Measurements from ENCODE around the gene STAB2. TPM values are rescaled to one million over a fixed set of nuclear protein-coding genes. Genes with fewer than 3 reads are reported as not detected.

Gene STAB2
- total and polyA plus RNA-seq, 2 of the 8 experiments (the other 6 are each of a cell fraction or from before 2014, with no cell fraction given), result not detected

- Histone ChIP-seq H3K9ac (replicated peaks in 1 of 4; ENCODE audit: extremely low read depth in 1 of 4, low read depth in 3 of 4, low read length in 3 of 4) (no peak overlapping the region), H4K20me1 (replicated peaks in 1 of 2; ENCODE audit: control insufficient read depth in 1 of 2, insufficient read depth in 2 of 2, low read length in 2 of 2) (no peaks in the 10 kb centered on the region), H3K14ac (ENCODE audit: insufficient read length) (no peak overlapping the region), H3K18ac (ENCODE audit: extremely low read depth, low read length) (no peak overlapping the region), H2AK5ac (ENCODE audit: low read depth, low read length) (no peak overlapping the region), H2BK12ac (ENCODE audit: low read depth, low read length) (no peak overlapping the region), H3K79me1 (ENCODE audit: low read depth, low read length) (no peaks in the 10 kb centered on the region), H3K9me3 (ENCODE audit: insufficient read depth in 2 of 2, low read depth in 1 of 2, low read length in 1 of 2) (no peaks in the 10 kb centered on the region), H3K4me1 (replicated peaks in 1 of 4; ENCODE audit: control insufficient read depth in 3 of 4, insufficient read depth in 4 of 4, low read length in 3 of 4) (no peaks in the 10 kb centered on the region; a peak in 1 of 7 replicates), H2BK5ac (ENCODE audit: low read depth, low read length) (no peak overlapping the region), H3K23me2 (ENCODE audit: low read depth, low read length) (peaks cover 5% of the 10 kb centered on the region; the same call in 1 of the 2 replicates), H4K91ac (replicated peaks; ENCODE audit: insufficient read length, low read length) (no peak overlapping the region), H3K4me2 (ENCODE audit: insufficient read depth in 1 of 2, low read depth in 2 of 2, low read length in 2 of 2) (no peak overlapping the region), H3K27me3 (replicated peaks in 1 of 4; ENCODE audit: control insufficient read depth in 3 of 4, extremely low read depth in 1 of 4, insufficient read depth in 3 of 4, low read length in 3 of 4) (no peaks in the 10 kb centered on the region), H3K23ac (ENCODE audit: insufficient read length) (no peak overlapping the region), H4K8ac (ENCODE audit: extremely low read depth, insufficient read depth, low read length) (no peak overlapping the region), H3K56ac (replicated peaks; ENCODE audit: insufficient read length, low read depth, low read length) (no peak overlapping the region), H3K4ac (replicated peaks; ENCODE audit: insufficient read length, low read depth, low read length) (no peak overlapping the region), H4K5ac (ENCODE audit: insufficient read length, low read depth, low read length) (no peak overlapping the region), H2BK120ac (replicated peaks; ENCODE audit: low read depth, low read length) (no peak overlapping the region), H2BK15ac (ENCODE audit: low read length) (no peak overlapping the region), H3K27ac (ENCODE audit: low read depth, low read length) (no peak overlapping the region), H2AFZ (ENCODE audit: low read length) (no peak overlapping the region), H3K36me3 (ENCODE audit: control insufficient read depth in 2 of 4, insufficient read depth in 4 of 4, low read length in 3 of 4) (no peaks in the 10 kb centered on the region), H2BK20ac (ENCODE audit: low read length) (no peak overlapping the region), H3K79me2 (ENCODE audit: control insufficient read depth in 1 of 2, insufficient read depth in 2 of 2, low read length in 2 of 2) (no peaks in the 10 kb centered on the region), H3K4me3 (ENCODE audit: extremely low read depth in 1 of 4, insufficient read depth in 2 of 4, low read depth in 3 of 4, low read length in 4 of 4) (no peak overlapping the region)
- ChIA-PET POLR2A (ENCODE audit: partially characterized antibody) (no interaction called here), CTCF (ENCODE audit: partially characterized antibody) (no interaction called here)
- TF ChIP-seq CBX8 (IDR thresholded peaks at IDR 0.05; ENCODE audit: borderline replicate concordance, low read depth, low read length), result no peak
- no peak for TF ChIP-seq USF2 (IDR thresholded peaks at IDR 0.05; ENCODE audit: low read length)
- no peak for TF ChIP-seq ASH2L (IDR thresholded peaks at IDR 0.05; ENCODE audit: low read length)
- TF ChIP-seq FOSL1 (IDR thresholded peaks at IDR 0.05; ENCODE audit: insufficient read depth, low read depth, low read length), result no peak
- TF ChIP-seq SP4 (IDR thresholded peaks at IDR 0.05; ENCODE audit: low read length), result no peak
- no peak for TF ChIP-seq JUN (IDR thresholded peaks at IDR 0.05; ENCODE audit: low read depth, low read length)
- no peak for TF ChIP-seq TCF12 (IDR thresholded peaks at IDR 0.05; ENCODE audit: low read depth, low read length)
- TF ChIP-seq CEBPB (IDR thresholded peaks at IDR 0.05; ENCODE audit: low read depth, low read length), result no peak
- TF ChIP-seq RBBP5 (IDR thresholded peaks at IDR 0.05; ENCODE audit: borderline replicate concordance, low read depth, low read length), result no peak
- no peak for TF ChIP-seq SUZ12 (IDR thresholded peaks at IDR 0.05; ENCODE audit: low read length)
- no peak for TF ChIP-seq EZH2 (IDR thresholded peaks at IDR 0.05; ENCODE audit: low read depth, low read length, severe bottlenecking)
- no peak for TF ChIP-seq RFX5 (IDR thresholded peaks at IDR 0.05; ENCODE audit: borderline replicate concordance, low read depth, low read length)
- DNase-seq (ENCODE audit: low read depth in 1 of 2, low spot score in 2 of 2) (no peak), FAIRE-seq (no peak)
- 95% methylated on average over 3 of the region's 3 CpGs; no CpG with 5 or more reads in 1 of the 2 experiments for WGBS, 2 experiments (ENCODE audit: extremely low coverage in 1 of 2, insufficient coverage in 1 of 2, insufficient read length in 1 of 2, insufficient replicate concordance in 2 of 2, low coverage in 1 of 2, low lambda C conversion rate in 2 of 2, missing lambda C conversion rate in 1 of 2)
Measured at GRCh38 chr12:103654816-103655215, 67.7 kb downstream of the STAB2 start.
